GM12878 (cell line): ENCODE measurements around the gene FLII. TPM values are rescaled to one million over a fixed set of nuclear protein-coding genes. Genes with fewer than 3 reads are reported as not detected.

Experiments used
- ATAC-seq: fragments of 200-7000 bp; cut with Tn5 transposase; 3 replicates; pipeline ENCODE4 v1.9.1; 2020; ENCODE audit warnings: mild to moderate bottlenecking, moderate library complexity
- BruUV-seq: library from RNA; stranded (reverse); fragments of 400-500 nt; replicated peaks from 2 replicates; lab custom pipeline; 2021; lab: Mats Ljungman, UMichigan
- CTCF ChIA-PET: fragments of 300-600 bp; sonication (Branson Sonifier 250); formaldehyde crosslinking; extraction: SDS; loops from one replicate; lab custom pipeline; 2021; ENCODE audit warnings: inconsistent platforms; lab: Yijun Ruan, JAX
- POLR2A ChIA-PET: fragments of 350-600 bp; formaldehyde crosslinking; extraction: SDS; loops from one replicate; lab custom pipeline; 2021; ENCODE audit warnings: inconsistent platforms; lab: Charles Lee
- RAD21 ChIA-PET: fragments of 300-600 bp; sonication (Branson Sonifier 250); formaldehyde crosslinking; loops from one replicate; lab custom pipeline; 2023; ENCODE audit warnings: antibody characterized with exemption; ENCODE audit not compliant: unreplicated experiment; lab: Charles Lee
- SMC1A ChIA-PET: fragments of 300-600 bp; sonication (Branson Sonifier 250); formaldehyde crosslinking; loops from one replicate; lab custom pipeline; 2023; ENCODE audit not compliant: unreplicated experiment, uncharacterized antibody; lab: Charles Lee
- DNase-seq: peaks from one replicate; pipeline ENCODE4 v3.0.0-alpha.2; 2011; ENCODE audit warnings: low read depth, low spot score
- FAIRE-seq: peaks from 3 replicates; lab custom pipeline; 2011; peaks lifted over from hg19 to GRCh38; lab: Jason Lieb, UNC
- H2AFZ ChIP-seq: 2 replicates; pipeline ENCODE4 v1.6.0; 2011; ENCODE audit warnings: low read depth, low read length, control low read depth; ENCODE audit not compliant: control insufficient read depth
- H3K27ac ChIP-seq: 2 replicates; pipeline ENCODE4 v1.5.1; 2011; ENCODE audit warnings: control low read depth; ENCODE audit not compliant: control insufficient read depth, insufficient read depth
- H3K27me3 ChIP-seq, 2 experiments: replicated peaks in 1 of 2; 2 replicates each; pipeline versions ENCODE4 v1.6.0 to v1.6.1; 2011; ENCODE audit warnings: low read length in 1 of 2; ENCODE audit not compliant: control insufficient read depth in 2 of 2, insufficient read depth in 2 of 2
- H3K36me3 ChIP-seq, 2 experiments: 2 replicates each; pipeline ENCODE4 v1.5.1; 2011; ENCODE audit warnings: low read length in 1 of 2; ENCODE audit not compliant: control insufficient read depth in 2 of 2, insufficient read depth in 2 of 2
- H3K4me1 ChIP-seq: 2 replicates; pipeline ENCODE4 v1.6.1; 2011; ENCODE audit warnings: mild to moderate bottlenecking, low read length, moderate library complexity, mixed read lengths; ENCODE audit not compliant: control insufficient read depth, insufficient read depth
- H3K4me2 ChIP-seq: 2 replicates; pipeline ENCODE4 v1.6.0; 2011; ENCODE audit warnings: control low read depth; ENCODE audit not compliant: control insufficient read depth, insufficient read depth
- H3K4me3 ChIP-seq: fragments of 200-600 bp; sonication (generic); 2 replicates; pipeline ENCODE4 v1.5.1; 2016
- H3K79me2 ChIP-seq: 2 replicates; pipeline ENCODE4 v1.6.0; 2011; ENCODE audit warnings: low read length; ENCODE audit not compliant: control insufficient read depth, insufficient read depth
- H3K9ac ChIP-seq: 2 replicates; pipeline ENCODE4 v1.8.0; 2011; ENCODE audit warnings: low read length, control low read depth, mixed read lengths; ENCODE audit not compliant: control insufficient read depth, insufficient read depth
- H3K9me3 ChIP-seq: replicated peaks from 3 replicates; pipeline ENCODE4 v1.5.1; 2011; ENCODE audit warnings: mild to moderate bottlenecking, low read length; ENCODE audit not compliant: control insufficient read depth, insufficient read depth
- H4K20me1 ChIP-seq: 2 replicates; pipeline ENCODE4 v1.6.0; 2011; ENCODE audit not compliant: control insufficient read depth, insufficient read depth
- FOXK2 ChIP-seq: fragments of 450-650 bp; IDR thresholded peaks from 2 replicates; pipeline ENCODE4 v1.6.1; 2017; ENCODE audit warnings: mild to moderate bottlenecking, moderate library complexity
- POLR2A ChIP-seq: IDR thresholded peaks from 2 replicates; pipeline ENCODE4 v1.6.1; 2011; ENCODE audit warnings: low read depth, mild to moderate bottlenecking, low read length
- RFX5 ChIP-seq: IDR thresholded peaks from 2 replicates; pipeline ENCODE4 v1.6.1; 2011; ENCODE audit warnings: low read depth, low read length, improper control_type of control experiment
- WGBS: methylation state at CpG from one replicate; pipeline ENCODE4 v1.1.6; 2016; ENCODE audit warnings: low lambda C conversion rate; ENCODE audit not compliant: insufficient replicate concordance, insufficient coverage; ENCODE audit errors: missing lambda C conversion rate; 5-methylcytosine and 5-hydroxymethylcytosine counted together
- in situ Hi-C: fragments of 300-500 bp; cut with MboI; formaldehyde crosslinking; loops from 9 replicates; pipeline ENCODE4 v1.14.3; 2018; ENCODE audit warnings: mixed read lengths
- intact Hi-C: fragments of 100-400 bp; cut with micrococcal nuclease; formaldehyde crosslinking; loops from one replicate; pipeline ENCODE4 v1.14.2; 2022; ENCODE audit not compliant: unreplicated experiment
- polyA plus RNA-seq, 11 experiments: library from polyadenylated mRNA; depleted of rRNA in 4 of 11; unstranded in 6 of 11; stranded (reverse) in 5 of 11; fragments of >200 nt; fragmentation: Nextera tagmentation in 4 of 11; fragmentation: Illumina TruSeq in 1 of 11; extraction: Ambion mirVana in 4 of 11; extraction: Trizol in 1 of 11; gene quantifications; 1 replicate in 1 of 11; 2 replicates in 10 of 11; pipeline versions ENCODE4 v1.2.1 to v1.2.3, GENCODE V29; 2011 to 2016; ENCODE audit warnings: inconsistent platforms in 2 of 11, missing spikeins in 2 of 11, low read depth in 1 of 11
- total RNA-seq, 4 experiments: library from RNA; depleted of rRNA in 3 of 4; stranded (reverse); fragments of >200 nt in 3 of 4; fragmentation: Illumina TruSeq in 1 of 4; extraction: Trizol in 1 of 4; gene quantifications; 2 replicates each; pipeline versions ENCODE4 v1.2.1 to v1.2.3, GENCODE V29; 2013 to 2021

FLII gene
- total and polyA plus RNA-seq, 10 of the 15 experiments (the other 5 are each of a cell fraction or from before 2014, with no cell fraction given) = 22.2 to 200 (median 121) TPM

GRCh38 chr17:18267927-18268711, 9.6 kb upstream of the FLII start:
- no peak overlapping the region for H3K4me3 ChIP-seq
- no peak overlapping the region for H2AFZ ChIP-seq
- ATAC-seq = no peak
- no peaks in the 10 kb centered on the region for H3K27me3 ChIP-seq
- no peak for FAIRE-seq
- SMC1A ChIA-PET = interaction anchor here (1.5 kb wide), 1 partner anchor 33 kb away, joined by 3 read pairs; no protein-coding TSS in a partner anchor
- H4K20me1 ChIP-seq = no peaks in the 10 kb centered on the region
- in situ Hi-C loops (no loop called here), intact Hi-C loops (no loop called here)
- POLR2A ChIA-PET = no interaction called here
- no peak for DNase-seq
- H3K79me2 ChIP-seq = no peaks in the 10 kb centered on the region
- CTCF ChIA-PET = interaction anchor here (0.6 kb wide), 1 partner anchor 80 kb away, joined by 3 read pairs; no protein-coding TSS in a partner anchor
- RAD21 ChIA-PET = no interaction called here
- H3K9ac ChIP-seq = no peak overlapping the region
- no peak for TF ChIP-seq FOXK2
- no peak overlapping the region for H3K27ac ChIP-seq
- H3K9me3 ChIP-seq = no peaks in the 10 kb centered on the region
- H3K4me1 ChIP-seq = no peaks in the 10 kb centered on the region
- BruUV-seq = no TSS peak
- WGBS = 74% methylated on average over 14 of the region's 14 CpGs
- peaks cover 0 to 5% of the 10 kb centered on the region in 2 experiments; a peak in 3 of 4 replicates for H3K36me3 ChIP-seq
- no peak overlapping the region for H3K4me2 ChIP-seq

- POLR2A ChIA-PET = no interaction called here
- no peak for FAIRE-seq
Measured at GRCh38 chr17:18267366-18267765, 8.8 kb upstream of the FLII start.

More at GRCh38 chr17:18267366-18267765, 8.8 kb upstream of the FLII start:
- Histone ChIP-seq H3K79me2 (no peaks in the 10 kb centered on the region), H3K4me3 (no peak overlapping the region), H2AFZ (no peak overlapping the region), H3K4me1 (no peaks in the 10 kb centered on the region), H3K36me3 (peaks cover 0 to 5% of the 10 kb centered on the region in 2 experiments; a peak in 3 of 4 replicates), H4K20me1 (no peaks in the 10 kb centered on the region), H3K4me2 (no peak overlapping the region), H3K9me3 (no peaks in the 10 kb centered on the region), H3K27ac (no peak overlapping the region), H3K9ac (no peak overlapping the region), H3K27me3 (no peaks in the 10 kb centered on the region)
- no TSS peak for BruUV-seq
- ChIA-PET RAD21 (no interaction called here), SMC1A (no interaction called here), CTCF (no interaction called here)
- ATAC-seq (no peak), DNase-seq (no peak)
- TF ChIP-seq RFX5 = no peak
- TF ChIP-seq POLR2A = peak; percentile 17; the same call in 1 of the 2 replicates
- in situ Hi-C loops (no loop called here), intact Hi-C loops (no loop called here)
- 60% methylated on average over 10 of the region's 10 CpGs for WGBS
